SK-N-MC (cell line): ENCODE results near the gene PRKAR1B.

ENCODE experiments used
- EZH2 ChIP-seq: fragments of 200-600 bp; sonication (generic); IDR thresholded peaks from one replicate; pipeline ENCODE4 v1.6.1; 2017; ENCODE audit warnings: antibody characterized with exemption
- POLR2AphosphoS5 ChIP-seq: IDR thresholded peaks from 2 replicates; pipeline ENCODE4 v1.6.1; 2012; ENCODE audit warnings: mild to moderate bottlenecking, low read depth, low read length, borderline replicate concordance

DNA sequence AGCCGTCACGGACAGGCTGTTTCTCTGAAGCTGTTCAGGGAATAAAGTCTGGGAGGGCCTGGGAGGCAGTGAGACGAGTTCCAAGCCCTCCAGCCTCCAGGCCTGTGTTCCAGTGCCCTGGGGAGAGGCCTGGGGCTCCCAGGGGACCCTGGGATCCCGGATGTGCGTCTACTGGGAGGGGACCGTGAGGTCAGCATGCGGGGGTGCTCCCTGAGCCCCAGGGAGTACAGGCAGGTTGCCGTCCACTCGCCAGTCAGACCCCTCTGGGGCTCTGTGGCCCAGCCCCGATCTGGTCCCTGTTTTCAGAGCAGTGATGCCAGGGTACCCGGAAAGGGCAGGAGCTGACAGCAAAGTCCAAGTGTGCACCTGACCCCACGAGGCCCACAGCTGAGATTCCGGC is 81.5 kb downstream of the PRKAR1B start:
- no peak for TF ChIP-seq POLR2AphosphoS5
- TF ChIP-seq EZH2: no peak
